GM23338 (cell line): ENCODE measurements around the gene GNAT3. TPM values are rescaled to one million over a fixed set of nuclear protein-coding genes. Genes with fewer than 3 reads are reported as not detected.

Experiments
- ATAC-seq: fragments of 200-7000 bp; cut with Tn5 transposase; 3 replicates; pipeline ENCODE4 v1.9.1; 2020
- DNase-seq: peaks from one replicate; pipeline ENCODE4 v3.0.0-alpha.2; 2015; ENCODE audit warnings: low spot score
- H2AFZ ChIP-seq: fragments of 200-600 bp; sonication (generic); 2 replicates; pipeline ENCODE4 v1.8.0; 2016; ENCODE audit warnings: antibody characterized with exemption, mild to moderate bottlenecking, moderate library complexity
- H3F3A ChIP-seq: fragments of 200-600 bp; sonication (generic); replicated peaks from 2 replicates; pipeline ENCODE4 v1.8.0; 2017; ENCODE audit warnings: antibody characterized with exemption, mixed run types, low read depth
- H3K27ac ChIP-seq: fragments of 200-600 bp; sonication (generic); 2 replicates; pipeline ENCODE4 v1.6.1; 2016; ENCODE audit warnings: low read depth
- H3K27me3 ChIP-seq: fragments of 200-600 bp; sonication (generic); 2 replicates; pipeline ENCODE4 v1.8.0; 2016; ENCODE audit warnings: mild to moderate bottlenecking, mixed run types, moderate library complexity; ENCODE audit not compliant: insufficient read depth
- H3K36me3 ChIP-seq: fragments of 200-600 bp; sonication (generic); 2 replicates; pipeline ENCODE4 v1.8.0; 2016; ENCODE audit warnings: mild to moderate bottlenecking; ENCODE audit not compliant: insufficient read depth
- H3K4me1 ChIP-seq: fragments of 200-600 bp; sonication (generic); 2 replicates; pipeline ENCODE4 v1.8.0; 2016; ENCODE audit warnings: mild to moderate bottlenecking, moderate library complexity; ENCODE audit not compliant: insufficient read depth
- H3K4me2 ChIP-seq: fragments of 200-600 bp; sonication (generic); 2 replicates; pipeline ENCODE4 v1.7.1; 2017; ENCODE audit warnings: mixed run types
- H3K4me3 ChIP-seq: fragments of 200-600 bp; sonication (generic); 2 replicates; pipeline ENCODE4 v1.6.1; 2016; ENCODE audit warnings: mixed run types
- H3K79me2 ChIP-seq: fragments of 200-600 bp; sonication (generic); replicated peaks from 2 replicates; pipeline ENCODE4 v1.8.0; 2017; ENCODE audit warnings: mild to moderate bottlenecking; ENCODE audit not compliant: insufficient read depth
- H3K9me2 ChIP-seq: fragments of 200-600 bp; sonication (generic); 2 replicates; pipeline ENCODE4 v1.8.0; 2017; ENCODE audit not compliant: insufficient read depth
- H4K20me1 ChIP-seq: fragments of 200-600 bp; sonication (generic); replicated peaks from 2 replicates; pipeline ENCODE4 v1.8.0; 2017; ENCODE audit warnings: mild to moderate bottlenecking; ENCODE audit not compliant: insufficient read depth
- H3K27ac Mint-ChIP-seq: 2 replicates; pipeline ENCODE4 v1.8.0; 2020; ENCODE audit warnings: inconsistent platforms, mild to moderate bottlenecking, moderate library complexity, mixed read lengths
- H3K27me3 Mint-ChIP-seq: 3 replicates; pipeline ENCODE4 v1.8.0; 2022; ENCODE audit warnings: low read depth, mild to moderate bottlenecking, moderate library complexity, mixed read lengths, inconsistent platforms; ENCODE audit not compliant: insufficient read depth, poor library complexity
- H3K36me3 Mint-ChIP-seq: 3 replicates; pipeline ENCODE4 v1.8.0; 2021; ENCODE audit warnings: low read depth, mild to moderate bottlenecking, inconsistent platforms, moderate library complexity, mixed read lengths
- H3K4me1 Mint-ChIP-seq: 3 replicates; pipeline ENCODE4 v1.8.0; 2020; ENCODE audit warnings: mild to moderate bottlenecking, inconsistent platforms, mixed read lengths
- H3K4me3 Mint-ChIP-seq: 3 replicates; pipeline ENCODE4 v1.8.0; 2021; ENCODE audit warnings: moderate library complexity, mild to moderate bottlenecking, inconsistent platforms, mixed read lengths
- H3K9me3 Mint-ChIP-seq: 3 replicates; pipeline ENCODE4 v1.8.0; 2020; ENCODE audit warnings: moderate library complexity, mild to moderate bottlenecking, inconsistent platforms, mixed read lengths
- CREB1 ChIP-seq: fragments of 250-450 bp; sonication (Bioruptor Pico); IDR thresholded peaks from 2 replicates; pipeline ENCODE4 v1.5.0; 2020; ENCODE audit warnings: low read depth, mild to moderate bottlenecking, moderate library complexity
- EZH2 ChIP-seq: fragments of 200-600 bp; sonication (generic); IDR thresholded peaks from one replicate; pipeline ENCODE4 v1.8.0; 2017; ENCODE audit warnings: antibody characterized with exemption, mild to moderate bottlenecking, low read depth; ENCODE audit not compliant: unreplicated experiment
- EZH2phosphoT487 ChIP-seq: fragments of 200-600 bp; sonication (generic); IDR thresholded peaks from one replicate; pipeline ENCODE4 v1.8.1; 2018; ENCODE audit warnings: antibody characterized with exemption; ENCODE audit not compliant: unreplicated experiment
- JUNB ChIP-seq: IDR thresholded peaks from one replicate; pipeline ENCODE4 v1.6.1; 2016; ENCODE audit warnings: antibody characterized with exemption; ENCODE audit not compliant: unreplicated experiment
- POLR2AphosphoS5 ChIP-seq: IDR thresholded peaks from 2 replicates; pipeline ENCODE4 v1.6.1; 2016; ENCODE audit warnings: antibody characterized with exemption, low read depth
- ZNF331 ChIP-seq: fragments of 250-450 bp; sonication (Bioruptor Pico); IDR thresholded peaks from 2 replicates; pipeline ENCODE4 v1.5.0; 2020; ENCODE audit warnings: low read depth, mild to moderate bottlenecking, moderate library complexity
- polyA plus RNA-seq: library from polyadenylated mRNA; unstranded; fragments of >200 nt; fragmentation: Nextera tagmentation; extraction: Ambion mirVana; gene quantifications from 2 replicates; pipeline ENCODE4 v1.2.1, GENCODE V29; 2016
- total RNA-seq: library from RNA; depleted of rRNA; stranded (reverse); fragments of >200 nt; shearing (Covaris generic); gene quantifications from 2 replicates; pipeline ENCODE4 v1.2.3, GENCODE V29; 2014
- TF ChIP-seq, protein P1 (sequence below): IDR thresholded peaks from 2 replicates; pipeline ENCODE4 v1.6.1; 2016; ENCODE audit warnings: antibody characterized with exemption
- TF ChIP-seq, protein P2 (sequence below): IDR thresholded peaks from one replicate; pipeline ENCODE4 v1.6.1; 2018; ENCODE audit warnings: antibody characterized with exemption; ENCODE audit not compliant: unreplicated experiment

GNAT3 gene
- total and polyA plus RNA-seq, 2 experiments from 2014 or later: not detected

DNA sequence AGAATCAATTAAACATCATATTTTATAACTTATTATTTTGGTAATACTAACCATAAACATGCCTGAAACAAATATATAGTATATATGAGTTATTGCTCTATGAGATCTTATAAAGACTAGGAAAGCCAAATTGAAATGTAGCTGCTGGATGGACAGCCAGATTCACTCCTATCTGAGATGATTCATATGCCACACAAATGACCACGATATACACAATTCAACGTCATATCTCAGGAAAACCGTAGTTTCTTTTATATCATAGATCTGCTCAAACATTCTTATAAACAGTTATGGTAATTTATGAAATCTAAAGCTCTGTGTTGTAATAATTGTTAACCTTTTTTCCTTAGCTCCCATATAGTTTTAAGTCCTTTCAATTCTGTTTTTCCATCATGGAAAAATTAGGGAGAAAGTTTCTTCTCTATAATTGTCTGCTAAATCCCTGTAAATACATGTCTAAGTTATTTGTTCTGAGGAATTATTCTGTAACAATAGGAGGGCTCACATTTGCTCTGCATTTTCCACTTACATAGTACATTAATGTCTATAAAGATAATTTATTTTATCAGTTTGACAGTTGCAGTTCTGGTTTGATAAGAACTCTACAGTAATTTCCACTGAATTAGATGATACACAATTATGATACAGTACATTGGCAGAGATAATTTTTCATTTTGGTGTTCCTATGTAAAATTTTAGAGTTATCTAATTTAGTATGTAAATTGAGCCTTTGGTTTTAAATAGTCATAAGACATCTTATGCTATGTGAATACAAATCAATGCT, 42.7 kb downstream of the GNAT3 start:
- no peaks in the 10 kb centered on the region for H3K36me3 ChIP-seq
- Mint-ChIP-seq H3K27ac (no peak overlapping the region), H3K9me3 (no peaks in the 10 kb centered on the region), H3K27me3 (no peaks in the 10 kb centered on the region), H3K4me1 (peaks cover 3% of the 10 kb centered on the region; the same call in 2 of the 3 replicates), H3K36me3 (no peaks in the 10 kb centered on the region), H3K4me3 (no peak overlapping the region)
- H2AFZ ChIP-seq: no peak overlapping the region
- DNase-seq (no peak), ATAC-seq (no peak)
- H3K4me1 ChIP-seq: no peaks in the 10 kb centered on the region
- no peaks in the 10 kb centered on the region for H3F3A ChIP-seq
- no peaks in the 10 kb centered on the region for H3K9me2 ChIP-seq
- no peak overlapping the region for H3K4me3 ChIP-seq
- TF ChIP-seq, protein P1, sequence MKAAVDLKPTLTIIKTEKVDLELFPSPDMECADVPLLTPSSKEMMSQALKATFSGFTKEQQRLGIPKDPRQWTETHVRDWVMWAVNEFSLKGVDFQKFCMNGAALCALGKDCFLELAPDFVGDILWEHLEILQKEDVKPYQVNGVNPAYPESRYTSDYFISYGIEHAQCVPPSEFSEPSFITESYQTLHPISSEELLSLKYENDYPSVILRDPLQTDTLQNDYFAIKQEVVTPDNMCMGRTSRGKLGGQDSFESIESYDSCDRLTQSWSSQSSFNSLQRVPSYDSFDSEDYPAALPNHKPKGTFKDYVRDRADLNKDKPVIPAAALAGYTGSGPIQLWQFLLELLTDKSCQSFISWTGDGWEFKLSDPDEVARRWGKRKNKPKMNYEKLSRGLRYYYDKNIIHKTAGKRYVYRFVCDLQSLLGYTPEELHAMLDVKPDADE: no peak
- H3K4me2 ChIP-seq: no peak overlapping the region
- H4K20me1 ChIP-seq: no peaks in the 10 kb centered on the region
- no peak overlapping the region for H3K27ac ChIP-seq
- no peaks in the 10 kb centered on the region for H3K79me2 ChIP-seq
- no peaks in the 10 kb centered on the region for H3K27me3 ChIP-seq

DNA sequence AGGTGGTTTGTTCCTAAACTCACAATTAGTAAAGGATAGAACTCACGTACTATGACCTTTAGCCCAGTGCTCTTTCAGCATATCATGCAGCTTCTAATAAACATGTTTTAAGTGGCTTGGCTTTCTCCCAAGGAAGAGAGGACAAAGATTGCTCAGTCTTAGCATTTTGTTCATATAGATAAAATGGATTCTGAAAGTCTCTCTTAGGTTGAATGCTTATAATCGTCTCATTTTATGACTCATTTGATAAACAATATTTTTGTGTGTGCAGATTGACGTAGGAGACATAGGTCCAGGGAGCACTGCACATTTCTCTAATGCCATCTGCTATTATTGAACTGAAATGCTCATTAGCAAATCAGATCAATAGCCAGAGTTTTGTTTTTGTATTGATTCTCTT, 44.8 kb downstream of the GNAT3 start:
- Histone ChIP-seq H3K27me3 (no peaks in the 10 kb centered on the region), H3K4me2 (no peak overlapping the region), H4K20me1 (no peaks in the 10 kb centered on the region), H3K9me2 (no peaks in the 10 kb centered on the region), H3K27ac (no peak overlapping the region), H2AFZ (no peak overlapping the region), H3K4me3 (no peak overlapping the region), H3F3A (no peaks in the 10 kb centered on the region), H3K4me1 (no peaks in the 10 kb centered on the region), H3K36me3 (no peaks in the 10 kb centered on the region), H3K79me2 (no peaks in the 10 kb centered on the region)
- Mint-ChIP-seq H3K4me1 (no peaks in the 10 kb centered on the region), H3K9me3 (no peaks in the 10 kb centered on the region), H3K27ac (no peak overlapping the region), H3K4me3 (no peak overlapping the region), H3K27me3 (no peaks in the 10 kb centered on the region), H3K36me3 (no peaks in the 10 kb centered on the region)
- ATAC-seq (no peak), DNase-seq (no peak)
- TF ChIP-seq, protein P2, sequence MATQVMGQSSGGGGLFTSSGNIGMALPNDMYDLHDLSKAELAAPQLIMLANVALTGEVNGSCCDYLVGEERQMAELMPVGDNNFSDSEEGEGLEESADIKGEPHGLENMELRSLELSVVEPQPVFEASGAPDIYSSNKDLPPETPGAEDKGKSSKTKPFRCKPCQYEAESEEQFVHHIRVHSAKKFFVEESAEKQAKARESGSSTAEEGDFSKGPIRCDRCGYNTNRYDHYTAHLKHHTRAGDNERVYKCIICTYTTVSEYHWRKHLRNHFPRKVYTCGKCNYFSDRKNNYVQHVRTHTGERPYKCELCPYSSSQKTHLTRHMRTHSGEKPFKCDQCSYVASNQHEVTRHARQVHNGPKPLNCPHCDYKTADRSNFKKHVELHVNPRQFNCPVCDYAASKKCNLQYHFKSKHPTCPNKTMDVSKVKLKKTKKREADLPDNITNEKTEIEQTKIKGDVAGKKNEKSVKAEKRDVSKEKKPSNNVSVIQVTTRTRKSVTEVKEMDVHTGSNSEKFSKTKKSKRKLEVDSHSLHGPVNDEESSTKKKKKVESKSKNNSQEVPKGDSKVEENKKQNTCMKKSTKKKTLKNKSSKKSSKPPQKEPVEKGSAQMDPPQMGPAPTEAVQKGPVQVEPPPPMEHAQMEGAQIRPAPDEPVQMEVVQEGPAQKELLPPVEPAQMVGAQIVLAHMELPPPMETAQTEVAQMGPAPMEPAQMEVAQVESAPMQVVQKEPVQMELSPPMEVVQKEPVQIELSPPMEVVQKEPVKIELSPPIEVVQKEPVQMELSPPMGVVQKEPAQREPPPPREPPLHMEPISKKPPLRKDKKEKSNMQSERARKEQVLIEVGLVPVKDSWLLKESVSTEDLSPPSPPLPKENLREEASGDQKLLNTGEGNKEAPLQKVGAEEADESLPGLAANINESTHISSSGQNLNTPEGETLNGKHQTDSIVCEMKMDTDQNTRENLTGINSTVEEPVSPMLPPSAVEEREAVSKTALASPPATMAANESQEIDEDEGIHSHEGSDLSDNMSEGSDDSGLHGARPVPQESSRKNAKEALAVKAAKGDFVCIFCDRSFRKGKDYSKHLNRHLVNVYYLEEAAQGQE: no peak
- TF ChIP-seq CREB1 (CRISPR knock-in tag): no peak

DNA sequence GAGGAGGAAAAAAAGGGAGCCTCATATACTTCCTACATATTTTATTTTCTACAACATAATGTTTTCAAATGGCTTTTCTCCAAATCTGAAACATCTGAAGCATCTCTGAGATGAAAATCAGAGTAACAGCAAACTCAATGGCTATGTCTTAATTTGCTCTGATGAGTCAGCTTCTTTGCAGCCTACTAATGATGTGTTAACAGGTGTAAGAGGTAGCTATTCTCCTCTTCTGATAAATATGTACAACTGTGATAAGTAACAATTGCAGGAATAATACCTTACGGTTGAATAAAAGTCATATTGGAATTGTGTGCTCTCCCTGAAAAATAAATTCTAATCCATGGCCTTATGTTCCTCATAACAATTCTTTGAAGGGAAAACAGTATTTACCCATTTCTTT, 45.2 kb downstream of the GNAT3 start:
- no peak overlapping the region for H3K27ac Mint-ChIP-seq
- H3K9me3 Mint-ChIP-seq: no peaks in the 10 kb centered on the region
- no peaks in the 10 kb centered on the region for H3K27me3 Mint-ChIP-seq
- Histone ChIP-seq H3K27ac (no peak overlapping the region), H4K20me1 (no peaks in the 10 kb centered on the region), H3K4me1 (no peaks in the 10 kb centered on the region), H3K9me2 (no peaks in the 10 kb centered on the region), H3K36me3 (no peaks in the 10 kb centered on the region), H3F3A (no peaks in the 10 kb centered on the region), H3K4me3 (no peak overlapping the region), H3K4me2 (no peak overlapping the region), H2AFZ (no peak overlapping the region), H3K79me2 (no peaks in the 10 kb centered on the region), H3K27me3 (no peaks in the 10 kb centered on the region)
- ATAC-seq (no peak), DNase-seq (no peak)
- no peaks in the 10 kb centered on the region for H3K4me1 Mint-ChIP-seq
- no peaks in the 10 kb centered on the region for H3K36me3 Mint-ChIP-seq
- H3K4me3 Mint-ChIP-seq: no peak overlapping the region
- TF ChIP-seq EZH2 (no peak), JUNB (no peak), ZNF331 (CRISPR knock-in tag) (no peak), POLR2AphosphoS5 (no peak), EZH2phosphoT487 (no peak)
